ACC112 (cell line): ENCODE data around the gene ZSWIM5.
"Not testable (repeated sequence)": the region's sequence is repeated elsewhere in the genome, so short reads cannot be mapped to it uniquely, and the experiment has no call there.

ENCODE experiments used
- H2AFZ ChIP-seq: fragments of 200-600 bp; sonication (generic); one replicate; pipeline ENCODE4 v1.6.0; 2017; ENCODE audit warnings: antibody characterized with exemption, low read length; ENCODE audit not compliant: unreplicated experiment
- H3K27ac ChIP-seq: fragments of 200-600 bp; sonication (generic); 2 replicates; pipeline ENCODE4 v1.5.1; 2014; ENCODE audit warnings: low read depth, mild to moderate bottlenecking, antibody characterized with exemption, low read length, moderate library complexity
- H3K27me3 ChIP-seq: fragments of 200-600 bp; sonication (generic); 2 replicates; pipeline ENCODE4 v1.6.1; 2014; ENCODE audit warnings: mild to moderate bottlenecking, antibody characterized with exemption, low read length, moderate library complexity, mixed read lengths; ENCODE audit not compliant: insufficient read depth
- H3K36me3 ChIP-seq: fragments of 200-600 bp; sonication (generic); 2 replicates; pipeline ENCODE4 v1.6.1; 2016; ENCODE audit warnings: mild to moderate bottlenecking, antibody characterized with exemption, low read length, moderate library complexity, mixed read lengths; ENCODE audit not compliant: insufficient read depth
- H3K4me1 ChIP-seq: fragments of 200-600 bp; sonication (generic); one replicate; pipeline ENCODE4 v1.6.1; 2016; ENCODE audit warnings: low read length, mixed read lengths; ENCODE audit not compliant: insufficient read depth, unreplicated experiment, control insufficient read depth
- H3K4me3 ChIP-seq: fragments of 200-600 bp; sonication (generic); 2 replicates; pipeline ENCODE4 v1.5.1; 2014; ENCODE audit warnings: mild to moderate bottlenecking, low read depth, low read length
- H3K79me2 ChIP-seq: fragments of 200-600 bp; sonication (generic); one replicate; pipeline ENCODE4 v1.6.0; 2016; ENCODE audit warnings: low read length; ENCODE audit not compliant: control insufficient read depth, unreplicated experiment, insufficient read depth

Gene ZSWIM5

GRCh38 chr1:45230537-45230936 lies 24.1 kb upstream of the ZSWIM5 start:
- H3K4me1 ChIP-seq, result no peaks in the 10 kb centered on the region
- no peaks in the 10 kb centered on the region for H3K36me3 ChIP-seq
- no peak overlapping the region for H3K4me3 ChIP-seq
- no peaks in the 10 kb centered on the region for H3K27me3 ChIP-seq
- no peak overlapping the region for H2AFZ ChIP-seq
- H3K27ac ChIP-seq, result no peak overlapping the region
- no peaks in the 10 kb centered on the region for H3K79me2 ChIP-seq

DNA sequence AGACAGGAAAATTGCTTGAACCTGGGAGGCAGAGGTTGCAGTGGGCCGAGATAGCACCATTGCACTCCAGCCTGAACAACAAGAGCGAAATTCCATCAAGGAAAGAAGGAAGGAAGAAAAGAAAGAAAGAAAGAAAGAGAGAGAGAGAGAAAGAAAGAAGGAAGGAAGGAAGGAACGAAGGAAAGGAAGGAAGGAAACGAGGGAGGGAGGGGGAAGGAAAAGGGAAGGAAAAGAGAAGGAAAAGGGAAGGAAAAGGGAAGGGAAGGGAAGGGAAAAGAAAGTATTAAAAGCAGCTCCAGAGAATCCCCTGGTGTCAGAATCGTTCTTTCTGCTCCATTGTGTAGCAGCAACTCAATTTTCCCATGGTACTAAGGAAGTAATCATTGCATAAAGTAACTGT lies 19.2 kb upstream of the ZSWIM5 start:
- H2AFZ ChIP-seq, result no peak overlapping the region
- no peaks in the 10 kb centered on the region for H3K36me3 ChIP-seq
- no peak overlapping the region for H3K27ac ChIP-seq
- no peaks in the 10 kb centered on the region for H3K4me1 ChIP-seq
- H3K27me3 ChIP-seq, result 0 out of 2 replicates have a peak, but pooled peaks cover 3% of the 10 kb centered on the region
- H3K4me3 ChIP-seq, result no peak overlapping the region
- no peaks in the 10 kb centered on the region for H3K79me2 ChIP-seq

DNA sequence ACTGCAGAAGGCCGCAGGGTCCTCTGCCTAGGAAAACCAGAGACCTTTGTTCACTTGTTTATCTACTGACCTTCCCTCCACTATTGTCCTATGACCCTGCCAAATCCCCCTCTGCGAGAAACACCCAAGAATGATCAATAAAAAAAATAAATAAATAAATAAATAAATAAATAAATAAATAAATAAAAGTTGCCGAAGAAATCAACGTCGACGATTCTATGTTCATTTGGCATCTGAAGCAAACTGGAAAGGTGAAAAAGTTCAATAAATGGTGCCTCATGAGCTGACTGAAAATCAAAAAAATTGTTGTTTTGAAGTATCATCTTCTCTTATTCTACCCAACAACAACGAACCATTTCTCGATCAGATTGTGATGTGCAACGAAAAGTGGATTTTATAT lies 17.3 kb upstream of the ZSWIM5 start:
- not testable (repeated sequence) for H3K79me2 ChIP-seq, H2AFZ ChIP-seq, H3K27ac ChIP-seq, H3K27me3 ChIP-seq, H3K36me3 ChIP-seq, H3K4me1 ChIP-seq, H3K4me3 ChIP-seq

DNA sequence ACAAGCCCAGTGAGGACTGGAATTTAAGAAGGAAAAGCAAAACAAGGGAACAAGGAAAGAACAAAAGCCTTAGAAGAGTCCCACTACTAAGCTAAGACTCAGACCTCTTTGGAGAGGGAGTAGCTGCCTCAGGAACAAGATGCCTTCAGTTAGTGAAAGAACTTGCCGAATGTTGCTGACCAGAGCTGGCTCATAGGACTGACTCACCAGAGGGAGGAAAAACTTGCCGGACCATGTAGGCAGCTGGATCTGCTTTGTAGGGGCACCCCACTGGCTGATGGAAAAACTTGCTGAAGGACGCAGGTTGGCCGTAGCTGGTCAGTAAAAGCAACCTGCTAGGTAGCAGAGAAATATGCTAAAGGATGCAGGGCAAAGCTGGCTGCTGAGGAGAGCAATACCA lies 15.3 kb upstream of the ZSWIM5 start:
- H3K27ac ChIP-seq, result no peak overlapping the region
- 0 out of 2 replicates have a peak, but pooled peaks cover 3% of the 10 kb centered on the region for H3K27me3 ChIP-seq
- H3K4me3 ChIP-seq, result no peak overlapping the region
- H3K79me2 ChIP-seq, result no peaks in the 10 kb centered on the region
- no peaks in the 10 kb centered on the region for H3K4me1 ChIP-seq
- H2AFZ ChIP-seq, result no peak overlapping the region
- H3K36me3 ChIP-seq, result no peaks in the 10 kb centered on the region

DNA sequence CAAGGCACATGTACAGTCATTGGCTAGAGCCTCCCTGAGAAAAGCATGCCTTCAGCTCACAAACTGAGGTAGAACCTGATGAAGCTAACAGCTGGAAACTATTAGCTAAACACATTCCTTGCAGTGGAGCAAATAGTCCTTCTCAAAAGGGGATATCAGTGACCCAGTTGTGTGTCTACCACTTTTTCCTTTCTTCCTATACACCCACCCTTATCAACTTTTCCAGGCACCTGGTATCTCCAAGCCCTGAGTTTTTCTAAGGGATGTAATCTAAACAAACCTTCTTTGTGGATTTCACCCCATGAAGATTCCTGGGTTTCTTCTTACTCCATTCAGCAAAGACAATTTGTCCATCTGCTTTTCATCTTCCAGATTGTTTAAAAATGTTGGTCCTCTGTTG lies 10.5 kb upstream of the ZSWIM5 start:
- H3K36me3 ChIP-seq, result no peaks in the 10 kb centered on the region
- H3K27ac ChIP-seq, result no peak overlapping the region
- H2AFZ ChIP-seq, result no peak overlapping the region

GRCh38 chr1:45216200-45216541 lies 9.8 kb upstream of the ZSWIM5 start:
- Histone ChIP-seq H3K79me2 (no peaks in the 10 kb centered on the region), H3K27ac (no peak overlapping the region)

More for the DNA sequence above, 10.5 kb upstream of the ZSWIM5 start:
- Histone ChIP-seq H3K27me3 (0 out of 2 replicates have a peak, but pooled peaks cover 3% of the 10 kb centered on the region), H3K4me1 (no peaks in the 10 kb centered on the region), H3K4me3 (no peak overlapping the region), H3K79me2 (no peaks in the 10 kb centered on the region)

GRCh38 chr1:45215485-45216199 lies 9.2 kb upstream of the ZSWIM5 start:
- H2AFZ ChIP-seq, result no peak overlapping the region
- H3K36me3 ChIP-seq, result no peaks in the 10 kb centered on the region
- H3K79me2 ChIP-seq, result no peaks in the 10 kb centered on the region
- no peaks in the 10 kb centered on the region for H3K27me3 ChIP-seq
- H3K4me3 ChIP-seq, result no peak overlapping the region
- no peak overlapping the region for H3K27ac ChIP-seq
- H3K4me1 ChIP-seq, result no peaks in the 10 kb centered on the region

More at GRCh38 chr1:45216200-45216541, 9.8 kb upstream of the ZSWIM5 start:
- no peak overlapping the region for H3K4me3 ChIP-seq
- H3K4me1 ChIP-seq, result no peaks in the 10 kb centered on the region
- no peaks in the 10 kb centered on the region for H3K36me3 ChIP-seq
- H2AFZ ChIP-seq, result no peak overlapping the region
- H3K27me3 ChIP-seq, result no peaks in the 10 kb centered on the region

GRCh38 chr1:45213892-45214291 lies 7.5 kb upstream of the ZSWIM5 start:
- Histone ChIP-seq H3K36me3 (no peaks in the 10 kb centered on the region), H3K27ac (no peak overlapping the region), H3K4me3 (no peak overlapping the region), H3K4me1 (no peaks in the 10 kb centered on the region), H2AFZ (no peak overlapping the region), H3K27me3 (no peaks in the 10 kb centered on the region), H3K79me2 (no peaks in the 10 kb centered on the region)

DNA sequence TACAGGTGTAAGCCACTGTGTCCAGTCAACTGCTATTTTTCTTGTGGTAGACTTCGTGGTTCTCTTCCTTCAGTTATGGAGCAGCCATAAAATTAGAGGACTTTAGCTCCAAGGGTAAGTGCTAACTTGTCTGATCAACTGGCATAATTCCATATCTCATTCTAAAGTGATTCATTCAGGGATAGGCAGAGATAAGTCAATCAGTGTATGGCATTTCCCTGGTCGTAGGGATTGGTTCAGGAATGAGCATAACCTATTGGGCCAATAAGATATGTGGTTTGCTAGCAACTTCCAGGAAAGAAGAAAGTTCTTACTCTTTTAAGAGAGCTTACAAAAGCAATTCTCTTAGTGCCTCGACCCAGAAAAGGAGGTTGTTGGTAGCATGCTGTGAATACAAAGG lies 4.7 kb upstream of the ZSWIM5 start:
- Histone ChIP-seq H3K79me2 (no peaks in the 10 kb centered on the region), H3K4me1 (peaks cover 4% of the 10 kb centered on the region), H3K36me3 (no peaks in the 10 kb centered on the region), H3K27ac (no peak overlapping the region), H2AFZ (no peak overlapping the region), H3K27me3 (no peaks in the 10 kb centered on the region), H3K4me3 (no peak overlapping the region)

GRCh38 chr1:45206808-45207623 lies 611 bp upstream of the ZSWIM5 start:
- peaks cover 23% of the 10 kb centered on the region for H3K4me1 ChIP-seq
- no peaks in the 10 kb centered on the region for H3K36me3 ChIP-seq
- H3K79me2 ChIP-seq, result no peaks in the 10 kb centered on the region
- H2AFZ ChIP-seq, result peak overlapping the region; percentile 57
- H3K4me3 ChIP-seq, result peak overlapping the region; percentile 91
- no peaks in the 10 kb centered on the region for H3K27me3 ChIP-seq
- no peak overlapping the region for H3K27ac ChIP-seq
